ENCODE measurements around the gene KPRP. TPM values are rescaled to one million over a fixed set of nuclear protein-coding genes. Genes with fewer than 3 reads are reported as not detected.

The KPRP gene
- total and polyA plus RNA-seq, 10 of the 15 experiments (the other 5 are each of a cell fraction or from before 2014, with no cell fraction given) = not detected

DNA sequence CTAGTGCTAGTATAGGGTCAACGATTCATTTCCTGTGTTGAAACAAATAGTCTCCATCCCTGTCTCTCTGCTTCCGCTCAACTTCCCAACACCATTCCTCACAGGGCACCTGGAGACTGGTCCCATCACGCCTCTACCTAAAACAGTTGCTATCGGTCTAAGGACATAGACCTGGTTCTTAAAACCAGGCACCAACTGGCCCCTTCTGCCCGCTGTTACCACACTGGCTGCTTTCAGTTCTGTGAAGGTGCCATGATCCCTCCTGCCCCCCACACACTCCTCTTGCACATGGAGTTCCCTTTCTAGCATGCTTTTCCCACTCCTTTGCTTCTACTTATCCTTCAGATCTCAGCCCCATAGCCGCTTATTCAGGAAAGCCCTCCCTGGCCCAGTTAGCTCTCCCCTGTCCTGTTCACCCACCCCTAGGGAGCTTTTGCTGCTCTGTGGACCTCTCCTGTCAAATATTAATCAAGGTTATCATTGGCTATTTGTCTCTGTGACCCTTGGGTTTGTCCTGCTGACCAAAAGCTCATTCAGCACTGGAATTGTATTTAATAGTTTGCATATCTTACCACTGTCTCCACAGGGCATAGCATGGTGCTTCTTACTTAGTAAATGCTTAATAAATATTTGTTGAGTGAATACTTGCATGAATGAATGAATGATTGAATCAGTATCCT lies 11.9 kb upstream of the KPRP start:
- DNase-seq (ENCODE audit: low read depth, low spot score) (no peak), ATAC-seq (no peak), FAIRE-seq (no peak)
- no peak overlapping the region for H2AFZ ChIP-seq (ENCODE audit: control insufficient read depth, low read depth, low read length)
- no peaks in the 10 kb centered on the region for H3K79me2 ChIP-seq (ENCODE audit: control insufficient read depth, insufficient read depth, low read length)
- no peaks in the 10 kb centered on the region for H3K36me3 ChIP-seq (ENCODE audit: control insufficient read depth in 2 of 2, insufficient read depth in 2 of 2, low read length in 1 of 2)
- ChIA-PET POLR2A (no interaction called here), SMC1A (ENCODE audit: uncharacterized antibody, unreplicated experiment) (no interaction called here), RAD21 (ENCODE audit: unreplicated experiment) (no interaction called here), CTCF (interaction anchor here (1.1 kb wide), 1 partner anchor 11 kb away, joined by 3 read pairs; no protein-coding TSS in a partner anchor)
- no peak overlapping the region for H3K9ac ChIP-seq (ENCODE audit: control insufficient read depth, insufficient read depth, low read length)
- H4K20me1 ChIP-seq (ENCODE audit: control insufficient read depth, insufficient read depth) = no peaks in the 10 kb centered on the region
- no peaks in the 10 kb centered on the region; a peak in 1 of 4 replicates for H3K27me3 ChIP-seq (replicated peaks in 1 of 2; ENCODE audit: control insufficient read depth in 2 of 2, insufficient read depth in 2 of 2, low read length in 1 of 2)
- intact Hi-C loops (cut with micrococcal nuclease; ENCODE audit: unreplicated experiment) = no loop called here
- in situ Hi-C loops (cut with MboI) = no loop called here
- no peak overlapping the region for H3K4me2 ChIP-seq (ENCODE audit: control insufficient read depth, insufficient read depth)
- H3K4me3 ChIP-seq = no peak overlapping the region
- no TSS peak for BruUV-seq (replicated peaks)
- no peak overlapping the region for H3K27ac ChIP-seq (ENCODE audit: control insufficient read depth, insufficient read depth)
- WGBS (ENCODE audit: insufficient coverage, insufficient replicate concordance, low lambda C conversion rate, missing lambda C conversion rate) = 52% methylated on average over 6 of the region's 6 CpGs
- H3K9me3 ChIP-seq (replicated peaks; ENCODE audit: control insufficient read depth, insufficient read depth, low read length) = no peaks in the 10 kb centered on the region
- H3K4me1 ChIP-seq (ENCODE audit: control insufficient read depth, insufficient read depth, low read length) = no peaks in the 10 kb centered on the region
- TF ChIP-seq KLF5 (IDR thresholded peaks at IDR 0.05; ENCODE audit: partially characterized antibody) (no peak), SREBF2 (IDR thresholded peaks at IDR 0.05; ENCODE audit: low read length) (no peak), SPI1 (IDR thresholded peaks at IDR 0.05; ENCODE audit: borderline replicate concordance, insufficient read depth, low read depth, low read length) (no peak), KAT2A (conservative IDR thresholded peaks at IDR 0.05; ENCODE audit: control insufficient read depth, low read depth, low read length) (no peak), MYB (IDR thresholded peaks at IDR 0.05; ENCODE audit: borderline replicate concordance, low read depth, low read length) (no peak), YBX1 (IDR thresholded peaks at IDR 0.05) (no peak), RELA (IDR thresholded peaks at IDR 0.05; ENCODE audit: borderline replicate concordance, partially characterized antibody) (no peak), SMC3 (IDR thresholded peaks at IDR 0.05; ENCODE audit: borderline replicate concordance, low read length) (no peak), HCFC1 (IDR thresholded peaks at IDR 0.05; ENCODE audit: low read length) (no peak), GABPA (IDR thresholded peaks at IDR 0.05; ENCODE audit: low read depth) (no peak), ZZZ3 (IDR thresholded peaks at IDR 0.05; ENCODE audit: control insufficient read depth, insufficient read length, low read depth) (no peak), TCF7 (IDR thresholded peaks at IDR 0.05; ENCODE audit: borderline replicate concordance) (no peak)
- TF ChIP-seq, protein P1, sequence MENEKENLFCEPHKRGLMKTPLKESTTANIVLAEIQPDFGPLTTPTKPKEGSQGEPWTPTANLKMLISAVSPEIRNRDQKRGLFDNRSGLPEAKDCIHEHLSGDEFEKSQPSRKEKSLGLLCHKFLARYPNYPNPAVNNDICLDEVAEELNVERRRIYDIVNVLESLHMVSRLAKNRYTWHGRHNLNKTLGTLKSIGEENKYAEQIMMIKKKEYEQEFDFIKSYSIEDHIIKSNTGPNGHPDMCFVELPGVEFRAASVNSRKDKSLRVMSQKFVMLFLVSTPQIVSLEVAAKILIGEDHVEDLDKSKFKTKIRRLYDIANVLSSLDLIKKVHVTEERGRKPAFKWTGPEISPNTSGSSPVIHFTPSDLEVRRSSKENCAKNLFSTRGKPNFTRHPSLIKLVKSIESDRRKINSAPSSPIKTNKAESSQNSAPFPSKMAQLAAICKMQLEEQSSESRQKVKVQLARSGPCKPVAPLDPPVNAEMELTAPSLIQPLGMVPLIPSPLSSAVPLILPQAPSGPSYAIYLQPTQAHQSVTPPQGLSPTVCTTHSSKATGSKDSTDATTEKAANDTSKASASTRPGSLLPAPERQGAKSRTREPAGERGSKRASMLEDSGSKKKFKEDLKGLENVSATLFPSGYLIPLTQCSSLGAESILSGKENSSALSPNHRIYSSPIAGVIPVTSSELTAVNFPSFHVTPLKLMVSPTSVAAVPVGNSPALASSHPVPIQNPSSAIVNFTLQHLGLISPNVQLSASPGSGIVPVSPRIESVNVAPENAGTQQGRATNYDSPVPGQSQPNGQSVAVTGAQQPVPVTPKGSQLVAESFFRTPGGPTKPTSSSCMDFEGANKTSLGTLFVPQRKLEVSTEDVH (IDR thresholded peaks at IDR 0.05; ENCODE audit: low read depth, partially characterized antibody) = no peak
- TF ChIP-seq, protein P2, sequence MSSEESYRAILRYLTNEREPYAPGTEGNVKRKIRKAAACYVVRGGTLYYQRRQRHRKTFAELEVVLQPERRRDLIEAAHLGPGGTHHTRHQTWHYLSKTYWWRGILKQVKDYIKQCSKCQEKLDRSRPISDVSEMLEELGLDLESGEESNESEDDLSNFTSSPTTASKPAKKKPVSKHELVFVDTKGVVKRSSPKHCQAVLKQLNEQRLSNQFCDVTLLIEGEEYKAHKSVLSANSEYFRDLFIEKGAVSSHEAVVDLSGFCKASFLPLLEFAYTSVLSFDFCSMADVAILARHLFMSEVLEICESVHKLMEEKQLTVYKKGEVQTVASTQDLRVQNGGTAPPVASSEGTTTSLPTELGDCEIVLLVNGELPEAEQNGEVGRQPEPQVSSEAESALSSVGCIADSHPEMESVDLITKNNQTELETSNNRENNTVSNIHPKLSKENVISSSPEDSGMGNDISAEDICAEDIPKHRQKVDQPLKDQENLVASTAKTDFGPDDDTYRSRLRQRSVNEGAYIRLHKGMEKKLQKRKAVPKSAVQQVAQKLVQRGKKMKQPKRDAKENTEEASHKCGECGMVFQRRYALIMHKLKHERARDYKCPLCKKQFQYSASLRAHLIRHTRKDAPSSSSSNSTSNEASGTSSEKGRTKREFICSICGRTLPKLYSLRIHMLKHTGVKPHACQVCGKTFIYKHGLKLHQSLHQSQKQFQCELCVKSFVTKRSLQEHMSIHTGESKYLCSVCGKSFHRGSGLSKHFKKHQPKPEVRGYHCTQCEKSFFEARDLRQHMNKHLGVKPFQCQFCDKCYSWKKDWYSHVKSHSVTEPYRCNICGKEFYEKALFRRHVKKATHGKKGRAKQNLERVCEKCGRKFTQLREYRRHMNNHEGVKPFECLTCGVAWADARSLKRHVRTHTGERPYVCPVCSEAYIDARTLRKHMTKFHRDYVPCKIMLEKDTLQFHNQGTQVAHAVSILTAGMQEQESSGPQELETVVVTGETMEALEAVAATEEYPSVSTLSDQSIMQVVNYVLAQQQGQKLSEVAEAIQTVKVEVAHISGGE (CRISPR knock-in tag; IDR thresholded peaks at IDR 0.05) = no peak
- TF ChIP-seq, protein P3, sequence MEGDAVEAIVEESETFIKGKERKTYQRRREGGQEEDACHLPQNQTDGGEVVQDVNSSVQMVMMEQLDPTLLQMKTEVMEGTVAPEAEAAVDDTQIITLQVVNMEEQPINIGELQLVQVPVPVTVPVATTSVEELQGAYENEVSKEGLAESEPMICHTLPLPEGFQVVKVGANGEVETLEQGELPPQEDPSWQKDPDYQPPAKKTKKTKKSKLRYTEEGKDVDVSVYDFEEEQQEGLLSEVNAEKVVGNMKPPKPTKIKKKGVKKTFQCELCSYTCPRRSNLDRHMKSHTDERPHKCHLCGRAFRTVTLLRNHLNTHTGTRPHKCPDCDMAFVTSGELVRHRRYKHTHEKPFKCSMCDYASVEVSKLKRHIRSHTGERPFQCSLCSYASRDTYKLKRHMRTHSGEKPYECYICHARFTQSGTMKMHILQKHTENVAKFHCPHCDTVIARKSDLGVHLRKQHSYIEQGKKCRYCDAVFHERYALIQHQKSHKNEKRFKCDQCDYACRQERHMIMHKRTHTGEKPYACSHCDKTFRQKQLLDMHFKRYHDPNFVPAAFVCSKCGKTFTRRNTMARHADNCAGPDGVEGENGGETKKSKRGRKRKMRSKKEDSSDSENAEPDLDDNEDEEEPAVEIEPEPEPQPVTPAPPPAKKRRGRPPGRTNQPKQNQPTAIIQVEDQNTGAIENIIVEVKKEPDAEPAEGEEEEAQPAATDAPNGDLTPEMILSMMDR (IDR thresholded peaks at IDR 0.05 in 2 of 3, conservative IDR thresholded peaks at IDR 0.05 in 1 of 3; ENCODE audit: control insufficient read depth in 2 of 3, extremely low read depth in 1 of 3, insufficient read depth in 1 of 3, low read depth in 3 of 3, low read length in 3 of 3) = no peak
- TF ChIP-seq, protein P4, sequence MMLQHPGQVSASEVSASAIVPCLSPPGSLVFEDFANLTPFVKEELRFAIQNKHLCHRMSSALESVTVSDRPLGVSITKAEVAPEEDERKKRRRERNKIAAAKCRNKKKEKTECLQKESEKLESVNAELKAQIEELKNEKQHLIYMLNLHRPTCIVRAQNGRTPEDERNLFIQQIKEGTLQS (IDR thresholded peaks at IDR 0.05; ENCODE audit: borderline replicate concordance, extremely low read depth, low read depth, low read length) = no peak
